SU-DHL-6 (cell line): ENCODE results near the gene MEGF6.

Source experiments
- EZH2phosphoT487 ChIP-seq: fragments of 200-600 bp; sonication (generic), shearing (Covaris generic); conservative IDR thresholded peaks from 2 replicates; pipeline ENCODE4 v1.6.1; 2018; ENCODE audit warnings: mild to moderate bottlenecking, antibody characterized with exemption, low read length, moderate library complexity, mixed read lengths
- TF ChIP-seq, protein P1 (sequence below): fragments of 200-600 bp; sonication (generic); IDR thresholded peaks from one replicate; pipeline ENCODE4 v1.5.1; 2017; ENCODE audit warnings: antibody characterized with exemption, mild to moderate bottlenecking, low read length, moderate library complexity; ENCODE audit not compliant: insufficient read depth, poor library complexity, severe bottlenecking

DNA sequence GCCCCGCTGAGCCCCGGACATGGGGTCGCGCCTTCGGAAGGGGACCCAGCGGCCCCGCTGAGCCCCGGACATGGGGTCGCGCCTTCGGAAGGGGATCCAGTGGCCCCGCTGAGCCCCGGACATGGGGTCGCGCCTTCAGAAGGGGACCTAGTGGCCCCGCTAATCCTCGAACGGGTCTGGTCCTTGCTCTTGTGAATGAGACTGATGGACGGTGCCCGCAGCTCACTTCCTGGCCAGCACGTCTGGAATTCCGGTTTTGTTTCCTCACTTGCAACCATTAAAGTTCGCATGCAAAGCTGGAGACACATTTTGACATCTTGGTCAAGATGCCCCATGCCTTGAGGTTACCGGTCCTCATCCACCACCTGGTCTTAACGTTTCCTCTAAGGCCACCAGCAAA, 33.0 kb upstream of the MEGF6 start:
- TF ChIP-seq, protein P1, sequence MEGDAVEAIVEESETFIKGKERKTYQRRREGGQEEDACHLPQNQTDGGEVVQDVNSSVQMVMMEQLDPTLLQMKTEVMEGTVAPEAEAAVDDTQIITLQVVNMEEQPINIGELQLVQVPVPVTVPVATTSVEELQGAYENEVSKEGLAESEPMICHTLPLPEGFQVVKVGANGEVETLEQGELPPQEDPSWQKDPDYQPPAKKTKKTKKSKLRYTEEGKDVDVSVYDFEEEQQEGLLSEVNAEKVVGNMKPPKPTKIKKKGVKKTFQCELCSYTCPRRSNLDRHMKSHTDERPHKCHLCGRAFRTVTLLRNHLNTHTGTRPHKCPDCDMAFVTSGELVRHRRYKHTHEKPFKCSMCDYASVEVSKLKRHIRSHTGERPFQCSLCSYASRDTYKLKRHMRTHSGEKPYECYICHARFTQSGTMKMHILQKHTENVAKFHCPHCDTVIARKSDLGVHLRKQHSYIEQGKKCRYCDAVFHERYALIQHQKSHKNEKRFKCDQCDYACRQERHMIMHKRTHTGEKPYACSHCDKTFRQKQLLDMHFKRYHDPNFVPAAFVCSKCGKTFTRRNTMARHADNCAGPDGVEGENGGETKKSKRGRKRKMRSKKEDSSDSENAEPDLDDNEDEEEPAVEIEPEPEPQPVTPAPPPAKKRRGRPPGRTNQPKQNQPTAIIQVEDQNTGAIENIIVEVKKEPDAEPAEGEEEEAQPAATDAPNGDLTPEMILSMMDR = no peak
- no peak for TF ChIP-seq EZH2phosphoT487
